Ovary (tissue), 9 donors: ENCODE results near the gene INHA. TPM values are rescaled to one million over a fixed set of nuclear protein-coding genes. Genes with fewer than 3 reads are reported as not detected.
A peak's percentile ranks its signal among the peaks of the same experiment; 100 is the strongest.

Experiments used
- DNase-seq, 5 donors: peaks; one replicate each; pipeline ENCODE4 v3.0.0-alpha.2; 2019 to 2020
- H3K27ac ChIP-seq, 2 donors: fragments of 200-600 bp; one replicate each; pipeline versions ENCODE4 v1.5.1 to v1.8.0; 2019 to 2022
- H3K27me3 ChIP-seq: fragments of 200-600 bp; one replicate; pipeline ENCODE4 v1.8.0; 2022
- H3K36me3 ChIP-seq: fragments of 200-600 bp; sonication (generic); one replicate; pipeline ENCODE4 v1.5.1; 2019
- H3K4me1 ChIP-seq: one replicate; pipeline ENCODE4 v1.8.1; 2013; ENCODE audit warnings: mild to moderate bottlenecking, moderate library complexity; ENCODE audit not compliant: insufficient read depth
- H3K4me3 ChIP-seq: fragments of 200-600 bp; sonication (generic); one replicate; pipeline ENCODE4 v1.5.1; 2017
- H3K9me3 ChIP-seq, 2 donors: fragments of 200-600 bp in 1 of 2; sonication (generic) in 1 of 2; one replicate each; pipeline versions ENCODE4 v1.5.1 to v1.8.1; 2013 to 2019; ENCODE audit warnings: mild to moderate bottlenecking in 1 of 2, moderate library complexity in 1 of 2
- EP300 ChIP-seq: sonication (generic); formaldehyde crosslinking; IDR thresholded peaks from one replicate; pipeline ENCODE4 v1.6.1; 2017; ENCODE audit warnings: antibody characterized with exemption
- POLR2A ChIP-seq: fragments of 450-650 bp; IDR thresholded peaks from one replicate; pipeline ENCODE4 v1.6.1; 2017; ENCODE audit warnings: antibody characterized with exemption, mild to moderate bottlenecking, moderate library complexity
- WGBS, 3 donors: extraction: QIAGEN DNeasy Blood & Tissue Kit in 1 of 3; methylation state at CpG; one replicate each; pipeline versions ENCODE4 v1.1.5 to v1.1.7; 2013 to 2017; 5-methylcytosine and 5-hydroxymethylcytosine counted together
- intact Hi-C, 4 donors: fragments of 100-400 bp; cut with DNase I; formaldehyde crosslinking; loops; one replicate each; pipeline versions ENCODE4 v1.11.0 to v1.15.1; 2022 to 2023
- microRNA-seq, 3 donors: library from miRNA; unstranded; fragments of <30 nt; microRNA quantifications; one replicate each; pipeline versions ENCODE4 to v1.2.0, GENCODE V29; 2019 to 2020
- polyA plus RNA-seq, 2 donors: library from polyadenylated mRNA; stranded (reverse); fragments of 200-250 nt in 1 of 2; fragments of 350-450 nt in 1 of 2; fragmentation: Illumina TruSeq in 1 of 2; extraction: RNeasy Lipid Tissue Mini Kit (QIAGEN cat#74804) in 1 of 2; gene quantifications; one replicate each; pipeline ENCODE4 v1.2.3, GENCODE V29; 2013 to 2014
- small RNA-seq: library from RNA; depleted of rRNA; stranded (forward); fragments of <200 nt; gene quantifications from one replicate; pipeline ENCODE3, GENCODE V24; 2016
- total RNA-seq, 7 donors: library from RNA; depleted of rRNA in 2 of 7; stranded (reverse); fragments of >200 nt in 2 of 7; fragmentation: NEBNext Ultra II Directional in 3 of 7; extraction: Animal tissue kit (Norgen Biotek cat#: 25700) in 3 of 7; gene quantifications; one replicate each; pipeline versions ENCODE4 v1.1.0 to v1.2.4, GENCODE V29; 2016 to 2023
- TF ChIP-seq, protein P1 (sequence below), 3 donors: fragments of 450-650 bp in 2 of 3; fragments of 200-600 bp in 1 of 3; IDR thresholded peaks; one replicate each; pipeline versions ENCODE4 v1.5.1 to v1.8.0; 2016 to 2022; ENCODE audit warnings: antibody characterized with exemption in 3 of 3, mild to moderate bottlenecking in 1 of 3
- donor health status: DM: no; HTN: no; CAD: no; lungs with moderate emphysema.
- donor health status: DM: no; HTN: no; CAD: no.
- donor health status: Bipolar disorder and iron deficiency.
- donor health status: DM: yes; HTN: yes; CAD: no.
- donor health status: DM: no; HTN: no; CAD: no.
- donor health status: DM: yes; HTN: yes; CAD: no.

The INHA gene
- total and polyA plus RNA-seq, 9 donors = 38.4 to 165 (median 79.4) TPM

- Histone ChIP-seq H3K27me3 (no peaks in the 10 kb centered on the region), H3K9me3 (no peaks in the 10 kb centered on the region), H3K4me3 (no peak overlapping the region), H3K27ac (no peak overlapping the region), H3K4me1 (peaks cover 6% of the 10 kb centered on the region), H3K36me3 (no peaks in the 10 kb centered on the region)
- DNase-seq = peak in 1 of 5 donors; percentile 5
- no peak for TF ChIP-seq POLR2A
- TF ChIP-seq EP300 = no peak
- TF ChIP-seq, protein P1, sequence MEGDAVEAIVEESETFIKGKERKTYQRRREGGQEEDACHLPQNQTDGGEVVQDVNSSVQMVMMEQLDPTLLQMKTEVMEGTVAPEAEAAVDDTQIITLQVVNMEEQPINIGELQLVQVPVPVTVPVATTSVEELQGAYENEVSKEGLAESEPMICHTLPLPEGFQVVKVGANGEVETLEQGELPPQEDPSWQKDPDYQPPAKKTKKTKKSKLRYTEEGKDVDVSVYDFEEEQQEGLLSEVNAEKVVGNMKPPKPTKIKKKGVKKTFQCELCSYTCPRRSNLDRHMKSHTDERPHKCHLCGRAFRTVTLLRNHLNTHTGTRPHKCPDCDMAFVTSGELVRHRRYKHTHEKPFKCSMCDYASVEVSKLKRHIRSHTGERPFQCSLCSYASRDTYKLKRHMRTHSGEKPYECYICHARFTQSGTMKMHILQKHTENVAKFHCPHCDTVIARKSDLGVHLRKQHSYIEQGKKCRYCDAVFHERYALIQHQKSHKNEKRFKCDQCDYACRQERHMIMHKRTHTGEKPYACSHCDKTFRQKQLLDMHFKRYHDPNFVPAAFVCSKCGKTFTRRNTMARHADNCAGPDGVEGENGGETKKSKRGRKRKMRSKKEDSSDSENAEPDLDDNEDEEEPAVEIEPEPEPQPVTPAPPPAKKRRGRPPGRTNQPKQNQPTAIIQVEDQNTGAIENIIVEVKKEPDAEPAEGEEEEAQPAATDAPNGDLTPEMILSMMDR (IDR thresholded peaks at IDR 0.05) = no peak
- intact Hi-C loops = no loop called here
- WGBS, 3 donors = 89 to 96% (median 95%) methylated on average over 2 of the region's 2 CpGs
These were observed 50.4 kb downstream of the INHA start for GRCh38 chr2:219622472-219622871.

DNA sequence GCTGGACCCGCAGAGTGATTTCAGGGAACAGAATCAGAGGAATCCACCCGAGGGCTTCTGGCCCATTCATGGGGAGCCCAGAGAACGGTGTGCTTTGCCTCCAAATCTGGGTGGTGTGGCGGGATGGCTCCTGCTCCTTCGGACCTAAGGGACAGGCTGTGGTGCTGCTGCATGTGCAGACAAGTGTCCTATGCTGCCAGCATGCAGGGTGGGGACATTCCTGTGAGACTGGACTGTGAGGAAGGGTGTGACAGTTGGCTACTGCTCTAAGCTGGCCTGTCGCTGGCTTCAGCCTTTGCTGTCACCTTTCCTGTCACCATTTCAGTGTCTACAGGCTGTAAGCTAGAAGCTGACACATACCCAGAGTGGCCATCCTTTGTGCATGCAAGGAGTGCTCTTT is 52.5 kb downstream of the INHA start:
- intact Hi-C loops = no loop called here
- Histone ChIP-seq H3K4me3 (no peak overlapping the region), H3K36me3 (no peaks in the 10 kb centered on the region), H3K9me3 (no peaks in the 10 kb centered on the region), H3K27ac (no peak overlapping the region), H3K4me1 (peaks cover 12% of the 10 kb centered on the region), H3K27me3 (no peaks in the 10 kb centered on the region)
- TF ChIP-seq, protein P1 (IDR thresholded peaks at IDR 0.05) = no peak
- TF ChIP-seq EP300 (no peak), POLR2A (no peak)
- DNase-seq = peak in 1 of 5 donors; percentile 14
- WGBS, 3 donors = 89 to 96% (median 92%) methylated on average over 6 of the region's 6 CpGs

DNA sequence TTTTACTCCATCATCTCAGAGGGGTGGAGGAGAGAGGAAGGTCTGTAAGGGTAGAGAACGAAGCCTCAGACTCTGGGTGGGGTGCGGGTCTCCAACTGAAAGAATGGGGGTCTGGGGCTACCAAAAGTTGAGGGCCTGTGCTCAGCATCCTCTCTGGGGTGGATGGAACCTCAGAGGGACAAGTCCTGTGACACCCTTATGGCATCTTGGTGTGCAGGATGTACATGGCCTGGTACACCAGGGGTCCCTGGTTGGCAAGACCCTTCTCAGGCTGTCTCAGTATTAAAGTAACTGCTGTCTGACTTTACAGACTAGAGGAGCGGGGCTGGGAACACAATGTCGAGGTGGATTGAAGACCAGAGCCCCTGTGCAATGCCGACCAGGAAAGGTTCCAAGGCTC is 53.1 kb downstream of the INHA start:
- WGBS, 3 donors = 92 to 98% (median 96%) methylated on average over 5 of the region's 5 CpGs
- no peak overlapping the region for H3K27ac ChIP-seq
- no peak for TF ChIP-seq POLR2A
- TF ChIP-seq EP300 = no peak
- TF ChIP-seq, protein P1 (IDR thresholded peaks at IDR 0.05) = no peak
- intact Hi-C loops = loop anchor here in 2 of 4 donors (5.0 kb wide), 2 partner anchors 53 to 63 kb away; partner anchors contain the start of genes INHA (in 1 of the 2) and OBSL1 (in 1 of the 2)
- H3K36me3 ChIP-seq = no peaks in the 10 kb centered on the region
- H3K4me1 ChIP-seq = peaks cover 12% of the 10 kb centered on the region
- no peak overlapping the region for H3K4me3 ChIP-seq
- H3K27me3 ChIP-seq = no peaks in the 10 kb centered on the region
- no peaks in the 10 kb centered on the region for H3K9me3 ChIP-seq
- DNase-seq = peak in 1 of 5 donors; percentile 21

Small RNA genes within 50 kb of the gene (microRNA-seq; reads per million reads assigned to microRNA genes)
- gene MIR3132 = 1.1 to 2.8 (median 2.3) reads per million in 3 donors

Small RNA genes within 50 kb of the gene (small RNA-seq; reads per million reads assigned to genes)
- gene MIR3132 = not detected
- not detected for gene RN7SKP213

Other genes with a start within 250 kb of the INHA start
- not detected for gene RESP18, start 239.6 kb upstream of the INHA start, total RNA-seq
- gene RESP18, start 239.6 kb upstream of the INHA start, polyA plus RNA-seq = not detected
- gene DNPEP, start 184.4 kb upstream of the INHA start, total RNA-seq = 10 to 100 TPM; 34.7 to 72.9 (median 66.4) TPM
- 10 to 100 TPM; 23.4 to 54.2 TPM for gene DNPEP, start 184.4 kb upstream of the INHA start, polyA plus RNA-seq
- 1,000 to 10,000 TPM in 1 of 7 donors, 100 to 1,000 TPM in 4, 10 to 100 TPM in 2; 86.5 to 1,061 (median 184) TPM for gene DES, start 153.9 kb upstream of the INHA start, total RNA-seq
- 100 to 1,000 TPM; 149 to 642 TPM for gene DES, start 153.9 kb upstream of the INHA start, polyA plus RNA-seq
- gene SPEG, start 137.5 kb upstream of the INHA start, total RNA-seq = 10 to 100 TPM; 13.9 to 79.7 (median 29.6) TPM
- gene SPEG, start 137.5 kb upstream of the INHA start, polyA plus RNA-seq = 10 to 100 TPM in 1 of 2 donors, 1 to 10 TPM in 1; 9.9 to 31.4 TPM
- gene GMPPA, start 73.4 kb upstream of the INHA start, total RNA-seq = 10 to 100 TPM; 14.2 to 35.7 (median 23.7) TPM
- gene GMPPA, start 73.4 kb upstream of the INHA start, polyA plus RNA-seq = 10 to 100 TPM; 20.0 to 33.7 TPM
- gene ASIC4, start 57.8 kb upstream of the INHA start, total RNA-seq = under 1 TPM in 3 of 7 donors, not detected in 4; 0.10 to 0.28 (median 0.24) TPM
- gene ASIC4, start 57.8 kb upstream of the INHA start, polyA plus RNA-seq = under 1 TPM in 1 of 2 donors, not detected in 1; 0.05 TPM
- 100 to 1,000 TPM in 6 of 7 donors, 10 to 100 TPM in 1; 89.4 to 181 (median 135) TPM for gene CHPF, start 28.5 kb upstream of the INHA start, total RNA-seq
- gene CHPF, start 28.5 kb upstream of the INHA start, polyA plus RNA-seq = 10 to 100 TPM in 1 of 2 donors, 1 to 10 TPM in 1; 4.0 to 76.0 TPM
- 10 to 100 TPM in 6 of 7 donors, 1 to 10 TPM in 1; 5.8 to 22.7 (median 10.7) TPM for gene TMEM198, start 28.3 kb upstream of the INHA start, total RNA-seq
- gene TMEM198, start 28.3 kb upstream of the INHA start, polyA plus RNA-seq = 1 to 10 TPM in 1 of 2 donors, under 1 TPM in 1; 0.62 to 6.5 TPM
- gene OBSL1, start 771 bp upstream of the INHA start, total RNA-seq = 100 to 1,000 TPM; 230 to 740 (median 473) TPM
- gene OBSL1, start 771 bp upstream of the INHA start, polyA plus RNA-seq = 100 to 1,000 TPM in 1 of 2 donors, 10 to 100 TPM in 1; 53.2 to 431 TPM
- gene STK11IP, start 25.5 kb downstream of the INHA start, total RNA-seq = 10 to 100 TPM; 30.3 to 73.7 (median 43.8) TPM
- 10 to 100 TPM in 1 of 2 donors, 1 to 10 TPM in 1; 9.2 to 46.2 TPM for gene STK11IP, start 25.5 kb downstream of the INHA start, polyA plus RNA-seq
- 100 to 1,000 TPM in 4 of 7 donors, 10 to 100 TPM in 3; 29.6 to 232 (median 106) TPM for gene SLC4A3, start 55.3 kb downstream of the INHA start, total RNA-seq
- gene SLC4A3, start 55.3 kb downstream of the INHA start, polyA plus RNA-seq = 10 to 100 TPM in 1 of 2 donors, 1 to 10 TPM in 1; 5.3 to 83.6 TPM